ENCODE data around the gene HNRNPA3.
"Not testable (repeated sequence)": the region's sequence is repeated elsewhere in the genome, so short reads cannot be mapped to it uniquely, and the experiment has no call there.

The HNRNPA3 gene

DNA sequence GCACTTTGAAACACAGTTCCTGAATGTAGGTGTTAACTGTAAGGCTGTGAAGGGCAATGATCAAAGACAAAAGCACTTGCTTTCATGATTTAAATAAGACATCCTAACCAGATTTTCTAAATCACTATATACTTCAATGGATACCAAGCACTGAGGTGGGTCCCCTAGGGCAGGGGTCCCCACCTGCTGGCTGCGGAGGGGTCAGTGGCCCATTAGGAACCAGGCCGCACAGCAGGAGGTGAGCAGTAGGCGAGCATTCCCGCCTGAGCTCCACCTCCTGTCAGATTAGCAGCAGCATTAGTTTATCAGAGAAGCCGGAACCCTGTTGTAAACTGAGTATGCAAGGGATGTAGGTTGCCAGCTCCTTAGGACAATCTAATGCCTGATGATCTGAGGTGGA, 44.9 kb downstream of the HNRNPA3 start:
- no peak for DNase-seq

DNA sequence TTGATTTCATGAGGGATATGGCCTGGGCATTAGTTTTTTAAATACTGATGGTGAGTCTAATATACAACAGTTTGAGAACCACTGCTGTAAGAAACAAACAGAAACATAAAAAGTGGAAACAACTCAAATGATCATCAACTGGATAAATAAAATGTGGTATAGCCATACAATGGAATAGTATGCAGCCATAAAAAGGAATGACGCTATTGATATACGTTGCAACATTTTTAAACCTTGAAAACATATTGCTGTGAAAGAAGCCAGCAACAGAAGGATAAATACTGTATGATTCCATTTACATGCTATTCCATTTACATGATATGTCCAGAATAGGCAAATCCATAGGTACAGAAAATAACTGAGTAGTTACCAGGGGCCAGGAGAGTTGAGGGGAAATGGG, 45.5 kb downstream of the HNRNPA3 start:
- no peak for DNase-seq

DNA sequence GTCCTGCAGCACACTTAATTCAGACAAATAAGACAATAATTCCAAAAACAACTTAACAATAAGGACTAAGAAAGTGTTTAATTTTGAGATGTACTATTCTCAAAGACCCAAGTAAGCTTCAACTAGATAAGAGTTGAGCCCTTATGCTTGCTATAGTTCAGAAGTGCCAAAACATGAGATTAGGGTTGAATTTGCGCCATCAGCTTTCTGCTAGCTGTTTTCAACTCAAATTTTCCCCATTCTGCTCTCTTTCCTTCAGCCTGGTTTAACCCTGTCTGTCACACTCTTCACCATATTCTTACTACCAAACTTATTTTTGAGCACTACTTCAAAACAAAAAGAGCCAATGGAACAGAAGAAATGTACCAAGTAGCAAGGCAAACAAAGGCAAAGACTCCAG, 47.8 kb downstream of the HNRNPA3 start:
- no peak for DNase-seq

DNA sequence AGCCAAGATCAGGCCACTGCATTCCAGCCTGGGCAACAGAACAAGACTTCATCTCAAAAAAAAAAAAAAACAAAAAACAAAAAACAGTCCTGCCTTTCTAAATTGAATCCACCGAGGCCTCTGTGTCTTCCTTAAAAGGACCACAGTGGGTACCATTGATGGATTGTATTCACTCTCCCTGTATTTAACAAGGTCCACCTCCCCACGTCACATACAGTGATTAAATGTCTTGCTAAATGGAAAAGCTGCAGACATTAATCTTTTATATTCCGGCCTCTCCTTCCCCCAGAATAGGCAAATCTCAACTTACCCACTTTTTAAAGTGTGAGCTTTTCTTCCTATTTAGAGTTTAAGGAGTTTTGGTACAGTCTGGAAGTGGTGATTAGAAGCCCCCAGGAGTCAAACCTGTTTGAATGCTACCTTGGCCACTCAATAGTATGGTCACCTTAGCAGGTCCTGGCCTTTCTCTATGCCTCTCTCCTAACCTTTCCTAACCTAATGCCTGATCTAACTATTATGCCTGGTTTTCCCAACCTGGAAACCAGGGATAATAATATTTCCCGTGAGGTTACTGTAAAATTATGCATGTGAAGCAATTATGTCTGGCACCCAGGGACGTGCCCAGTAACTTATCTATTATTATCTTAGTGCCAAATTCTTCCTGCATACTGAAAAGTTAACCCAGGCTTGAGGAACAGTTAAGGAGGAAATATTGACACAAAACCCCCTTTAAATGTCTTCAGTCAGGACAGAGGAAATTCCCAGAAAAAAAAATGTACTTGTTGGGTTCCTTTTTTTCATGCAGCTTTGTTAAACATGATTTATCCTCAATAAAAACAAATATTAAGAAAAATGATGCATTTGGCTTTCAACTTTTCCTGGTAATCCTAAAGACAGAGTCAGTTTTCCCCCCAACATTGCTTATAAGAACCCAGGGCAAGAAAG, 48.8 kb downstream of the HNRNPA3 start:
- no peak for DNase-seq

DNA sequence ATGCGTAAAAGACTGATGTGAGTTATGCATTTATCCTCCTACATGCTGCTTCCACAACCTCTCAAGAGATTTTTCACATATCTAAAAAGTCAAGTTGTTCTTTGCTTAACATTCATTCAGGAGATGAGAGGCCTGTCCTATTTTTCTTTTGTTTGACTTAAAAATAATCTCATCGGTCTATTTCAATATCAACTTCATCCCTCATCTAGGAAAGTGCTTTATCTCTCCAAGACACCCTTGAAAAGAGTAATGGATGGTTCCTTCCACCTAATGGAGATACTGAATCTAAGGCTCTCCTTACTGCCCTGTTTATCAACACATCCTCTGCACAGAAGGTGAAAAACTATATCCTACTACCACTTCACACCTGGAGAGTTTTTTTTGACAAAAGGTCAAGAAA, 49.5 kb downstream of the HNRNPA3 start:
- DNase-seq: no peak

DNA sequence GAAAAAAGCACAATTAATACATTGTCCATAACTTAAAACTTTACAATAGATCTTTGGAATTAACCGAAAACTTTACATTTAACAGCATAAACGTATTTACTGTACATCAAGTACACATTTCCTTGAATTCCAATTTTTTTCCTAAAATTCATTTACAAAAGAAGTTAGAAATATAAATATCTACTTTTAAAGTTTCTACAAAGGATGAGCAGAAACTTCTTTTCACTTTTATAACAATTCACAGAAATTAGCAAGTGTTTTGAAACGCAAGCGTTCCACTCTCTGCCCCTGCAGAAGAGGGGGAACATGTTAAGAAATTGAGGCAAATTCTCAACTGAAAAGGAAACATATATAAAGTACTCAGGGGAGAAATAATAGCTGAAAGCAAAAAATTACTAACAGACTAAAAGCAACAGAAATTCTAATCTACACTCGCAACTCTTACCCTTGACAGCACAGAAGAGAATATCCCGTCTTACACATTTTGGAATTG, 50.4 kb downstream of the HNRNPA3 start:
- no peak for DNase-seq

DNA sequence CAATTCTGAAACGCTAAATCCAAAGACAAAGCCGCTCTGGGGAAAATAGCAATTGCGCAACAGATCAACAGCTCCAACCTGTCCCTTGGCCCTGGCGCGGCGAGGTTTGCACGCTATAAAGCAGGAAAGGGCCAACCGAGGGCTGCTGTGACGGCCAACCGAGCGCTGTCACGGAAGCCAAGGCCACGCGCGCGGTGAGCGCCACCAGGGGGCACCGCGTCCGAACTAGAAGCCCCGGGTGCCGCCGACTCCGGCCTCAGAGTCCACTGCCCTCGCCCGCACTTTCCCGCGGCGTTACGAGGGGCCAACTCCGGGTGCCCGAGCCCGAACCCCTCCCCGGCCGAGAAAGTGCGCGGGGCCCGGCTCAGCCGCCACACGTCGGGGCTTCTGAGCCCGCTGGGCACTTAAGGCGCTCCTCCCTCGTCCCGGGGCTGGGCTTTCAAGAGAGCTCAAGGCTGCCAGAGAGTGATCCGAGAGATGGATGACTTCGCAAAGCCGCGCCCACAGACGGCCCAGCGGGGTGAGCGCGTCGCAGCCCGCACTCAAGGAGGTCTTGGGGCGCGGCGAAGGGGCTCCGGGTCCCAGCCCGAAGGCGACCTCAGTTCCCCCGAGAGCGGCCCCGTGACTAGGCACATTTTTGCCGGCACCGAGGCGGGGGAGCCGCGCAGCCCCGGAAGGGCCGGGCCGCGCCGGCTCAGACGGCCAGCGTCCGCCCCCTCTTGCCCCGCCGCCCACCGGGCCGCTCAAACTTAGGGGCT, 51.0 kb downstream of the HNRNPA3 start:
- peak; percentile 99 for DNase-seq

DNA sequence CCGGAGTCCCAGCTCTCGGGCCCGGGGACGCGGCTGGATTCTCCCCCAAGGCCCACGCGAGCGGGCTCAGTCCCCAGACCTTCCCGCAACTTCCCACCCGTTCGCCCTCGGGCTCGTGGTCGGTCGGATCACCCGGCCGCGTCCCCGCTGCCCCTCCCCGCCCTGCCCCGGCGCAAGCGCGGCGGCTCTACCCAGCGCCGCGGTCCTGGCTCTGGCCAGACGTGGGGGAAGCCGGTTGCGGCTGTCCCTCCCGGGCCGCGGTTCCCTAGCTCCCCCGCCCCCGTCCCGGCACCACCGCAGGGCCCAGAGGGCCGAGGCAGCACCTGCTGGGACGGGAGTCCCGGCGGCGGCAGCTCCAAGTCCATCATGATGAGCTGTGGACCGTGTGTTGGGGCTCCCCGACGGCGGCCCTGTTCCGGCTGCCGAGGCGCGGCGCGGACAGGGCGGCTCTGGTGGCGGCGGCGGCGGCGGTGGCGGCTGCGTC, 51.7 kb downstream of the HNRNPA3 start:
- DNase-seq: peak; percentile 83

DNA sequence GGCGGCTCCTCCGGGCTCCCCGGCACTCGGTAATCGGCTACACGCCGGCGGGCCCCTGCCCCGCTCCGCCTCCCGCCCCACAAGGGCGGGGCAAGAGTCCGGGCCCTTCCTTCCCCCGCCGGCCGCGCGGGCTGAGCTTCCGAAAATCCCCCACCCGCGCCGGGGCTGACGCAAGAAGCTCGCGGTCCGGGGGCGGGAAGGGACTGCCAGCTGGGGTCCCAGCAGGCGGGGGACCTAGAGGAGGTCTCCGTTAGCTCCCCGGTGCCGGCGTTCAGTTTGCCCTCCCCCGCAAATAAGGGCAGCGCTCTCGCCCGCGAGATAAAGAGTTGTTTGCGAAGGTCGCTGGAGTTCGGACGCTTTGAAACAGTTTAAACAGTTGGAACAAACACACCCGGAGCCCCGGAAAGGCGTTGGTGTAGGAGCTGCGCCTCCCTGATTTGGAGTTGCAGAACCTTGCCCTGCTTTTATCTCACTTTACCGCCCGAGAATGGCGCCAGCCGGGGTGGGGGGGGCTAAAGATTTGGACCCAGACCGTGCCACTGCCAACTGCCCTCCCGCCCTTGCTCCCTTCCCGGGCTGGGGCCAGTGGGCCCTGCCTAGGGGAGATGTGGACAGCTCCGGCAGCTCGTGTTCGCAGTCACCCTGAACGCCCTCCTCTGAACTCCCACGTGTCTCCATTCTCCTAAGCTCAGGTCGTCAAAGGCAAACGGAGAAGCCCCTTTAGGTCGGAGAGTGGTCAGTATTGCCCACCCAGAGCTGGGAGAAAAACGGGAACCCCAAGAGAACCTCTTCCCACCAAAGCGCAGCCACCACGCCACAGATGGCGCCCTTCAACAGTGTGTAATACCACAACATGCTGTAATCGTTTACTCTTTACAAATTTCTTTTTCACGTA, 52.3 kb downstream of the HNRNPA3 start, which contains the start of gene NFE2L2:
NFE2L2 (minus strand) TSS at position 35 of the 895 bp plus-strand sequence. CDS start 151 bp downstream, outside the sequence.
- peak; percentile 99 for DNase-seq

DNA sequence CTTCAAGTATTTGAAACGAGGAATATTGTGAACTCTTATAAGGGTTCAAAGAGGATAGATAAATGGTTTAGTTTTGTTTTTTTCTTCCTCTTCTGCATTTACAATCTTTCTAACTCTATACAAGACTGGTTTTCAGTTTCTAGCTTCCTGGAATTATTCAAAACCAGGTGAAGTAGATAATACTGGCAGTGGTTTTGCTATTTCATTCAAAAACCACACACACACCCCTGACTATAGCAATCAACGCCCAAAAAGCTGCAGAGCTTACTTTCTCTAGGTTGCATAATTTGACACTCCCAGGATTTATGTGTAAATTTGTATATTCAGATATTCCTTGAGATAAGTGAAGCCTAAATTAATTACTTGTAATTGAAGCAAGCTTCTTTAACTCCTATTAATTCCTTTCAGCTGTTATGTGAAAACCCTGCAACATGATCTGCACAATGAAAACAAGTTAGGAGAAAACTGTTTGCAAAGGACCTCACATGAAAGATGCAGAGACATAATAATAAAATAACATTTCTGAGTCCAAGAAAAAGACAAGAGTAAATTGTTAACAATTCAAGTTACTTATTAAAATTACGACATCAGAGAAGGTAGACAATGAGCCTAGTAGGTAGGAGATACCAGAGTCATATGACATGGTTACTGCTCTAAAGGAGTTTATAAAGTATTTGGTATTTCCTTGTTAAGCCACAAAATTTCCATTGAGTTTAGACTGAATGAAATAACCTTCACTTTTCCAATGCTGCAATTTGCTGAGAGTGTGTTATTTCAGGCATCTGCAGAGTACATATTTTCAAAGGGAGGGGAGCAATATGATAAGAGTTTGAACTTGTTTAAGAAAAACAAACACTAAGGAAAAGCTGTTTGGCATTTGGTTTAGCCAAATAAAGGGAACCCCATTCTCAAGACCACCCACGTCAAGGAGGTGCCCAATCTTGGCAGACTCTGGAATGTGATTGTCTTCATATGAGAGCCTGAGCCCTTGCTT, 53.5 kb downstream of the HNRNPA3 start:
- no peak for DNase-seq

DNA sequence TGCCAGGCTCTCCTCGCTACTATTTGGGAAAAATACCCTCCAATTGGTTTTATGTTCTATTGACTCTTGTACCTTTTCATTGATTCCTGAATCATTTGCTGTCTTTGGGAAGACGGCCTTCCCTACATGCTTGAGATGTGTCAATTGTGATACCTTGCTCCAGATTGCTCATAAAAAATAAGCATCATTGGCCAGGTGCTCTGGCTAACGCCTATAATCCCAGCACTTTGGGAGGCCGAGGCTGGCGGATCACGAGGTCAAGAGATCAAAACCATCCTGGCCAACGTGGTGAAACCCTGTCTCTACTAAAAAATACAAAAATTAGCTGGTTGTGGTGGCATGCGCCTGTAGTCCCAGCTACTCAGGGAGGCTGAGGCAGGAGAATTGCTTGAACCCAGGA, 54.4 kb downstream of the HNRNPA3 start:
- DNase-seq: not testable (repeated sequence)

DNA sequence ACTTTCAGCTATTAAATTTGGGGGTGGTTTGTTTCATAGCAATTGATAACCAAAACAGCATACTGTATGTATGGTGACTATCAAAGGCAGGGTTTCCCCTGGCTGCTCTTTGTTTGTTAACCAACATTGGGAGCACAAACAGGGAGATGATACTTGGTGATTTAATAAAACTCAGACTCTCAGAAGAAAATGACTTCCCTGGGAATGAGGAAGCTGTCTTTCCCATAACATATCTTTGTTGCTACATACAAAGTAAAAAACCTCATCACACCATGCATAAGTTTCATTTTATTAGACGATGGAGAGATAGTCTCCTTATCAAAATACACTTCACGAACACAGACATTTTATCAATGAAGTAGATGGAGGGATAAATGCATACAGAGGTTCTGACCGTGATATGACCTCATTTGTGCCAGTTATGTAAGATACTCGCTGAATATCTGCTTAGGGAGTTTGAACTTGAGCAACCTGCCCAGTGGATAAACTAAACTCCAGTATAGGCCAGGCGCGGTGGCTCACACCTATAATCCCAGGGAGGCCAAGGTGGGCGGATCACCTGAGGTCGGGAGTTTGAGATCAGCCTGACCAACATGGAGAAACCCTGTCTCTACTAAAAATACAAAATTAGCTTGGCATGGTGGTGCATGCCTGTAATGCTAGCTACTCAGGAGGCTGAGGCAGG, 55.7 kb downstream of the HNRNPA3 start:
- DNase-seq: no peak

DNA sequence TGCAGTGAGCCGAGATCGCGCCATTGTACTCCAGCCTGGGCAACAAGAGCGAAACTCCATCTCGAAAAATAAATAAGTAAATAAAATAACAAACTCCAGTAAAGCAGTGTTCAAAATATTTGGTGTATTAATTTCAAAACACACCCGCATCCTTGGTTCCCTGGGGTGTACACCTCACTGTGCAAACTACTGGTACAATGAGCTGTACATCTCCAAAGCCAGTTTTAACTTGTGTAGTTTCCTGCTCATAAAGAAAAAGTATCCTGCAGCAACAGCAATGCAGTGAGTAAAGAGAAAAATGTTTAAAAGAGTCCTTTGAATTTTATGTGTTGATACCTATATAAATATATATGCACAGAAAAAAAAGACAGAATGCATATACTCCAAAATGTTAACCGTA, 56.3 kb downstream of the HNRNPA3 start:
- no peak for DNase-seq

DNA sequence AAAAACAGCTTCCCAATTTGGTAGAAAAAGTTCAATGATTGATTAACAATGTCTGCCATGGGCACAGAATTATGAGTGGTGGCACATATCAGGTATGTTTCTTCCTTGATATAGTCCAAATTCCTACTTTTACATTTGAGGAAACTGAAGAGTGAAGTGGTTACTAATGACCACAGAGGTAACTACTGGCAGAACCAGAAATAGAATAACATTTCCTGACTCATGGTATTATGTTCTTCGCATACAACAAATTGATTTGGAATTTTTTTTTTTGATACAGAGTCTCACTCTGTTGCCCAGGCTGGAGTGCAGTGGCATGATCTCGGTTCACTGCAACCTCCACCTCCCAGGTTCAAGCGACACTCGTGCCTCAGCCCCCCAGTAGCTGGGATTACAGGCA, 57.9 kb downstream of the HNRNPA3 start:
- no peak for DNase-seq

DNA sequence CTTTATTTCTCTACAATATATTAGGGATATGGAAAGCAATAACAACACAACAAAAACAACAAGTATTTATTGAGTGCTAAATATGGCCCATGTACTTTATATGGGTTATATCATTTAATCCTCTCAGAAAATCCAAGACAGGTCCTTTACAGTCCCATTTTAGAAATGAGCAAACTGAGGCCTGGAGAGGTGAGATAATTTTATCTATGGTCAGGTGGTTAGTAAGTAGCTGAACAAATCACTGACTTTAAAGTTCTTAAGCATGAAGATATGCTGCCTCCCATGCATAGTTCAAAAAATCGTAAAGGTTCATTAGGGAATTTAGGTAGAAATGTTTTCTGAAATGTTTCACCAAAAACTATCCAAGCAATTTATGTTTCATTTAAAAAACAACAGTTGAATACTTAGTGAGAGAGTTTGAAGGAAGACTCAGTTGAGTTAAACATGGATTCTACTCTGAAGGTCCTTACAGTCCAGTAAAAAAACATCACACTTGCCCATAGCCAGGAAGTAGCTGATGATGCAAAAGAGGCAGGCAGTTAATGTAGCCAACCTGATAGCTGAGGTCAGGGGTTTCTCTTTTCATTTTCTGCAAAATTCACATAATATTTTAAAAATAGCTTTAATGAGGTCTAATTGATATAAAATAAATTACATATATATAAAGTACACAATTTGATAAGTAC, 59.5 kb downstream of the HNRNPA3 start:
- no peak for DNase-seq

DNA sequence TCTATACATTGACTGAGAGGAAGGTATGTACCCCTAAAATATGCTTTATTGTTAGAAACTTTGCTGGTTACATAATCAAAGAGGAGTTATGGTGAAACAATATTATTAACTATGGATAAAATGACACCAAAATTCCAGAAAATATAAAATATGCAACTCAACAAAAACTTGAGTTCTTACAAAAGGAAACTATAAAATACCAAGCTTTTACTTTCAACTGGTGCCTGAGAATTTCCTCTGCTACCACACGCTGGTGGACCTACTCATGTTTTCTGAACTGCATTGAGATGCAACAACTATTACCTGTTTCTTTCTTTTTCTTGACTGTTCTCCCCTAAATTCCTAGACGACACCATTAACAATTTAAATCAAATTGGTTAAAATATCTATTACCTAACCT, 60.2 kb downstream of the HNRNPA3 start:
- no peak for DNase-seq

DNA sequence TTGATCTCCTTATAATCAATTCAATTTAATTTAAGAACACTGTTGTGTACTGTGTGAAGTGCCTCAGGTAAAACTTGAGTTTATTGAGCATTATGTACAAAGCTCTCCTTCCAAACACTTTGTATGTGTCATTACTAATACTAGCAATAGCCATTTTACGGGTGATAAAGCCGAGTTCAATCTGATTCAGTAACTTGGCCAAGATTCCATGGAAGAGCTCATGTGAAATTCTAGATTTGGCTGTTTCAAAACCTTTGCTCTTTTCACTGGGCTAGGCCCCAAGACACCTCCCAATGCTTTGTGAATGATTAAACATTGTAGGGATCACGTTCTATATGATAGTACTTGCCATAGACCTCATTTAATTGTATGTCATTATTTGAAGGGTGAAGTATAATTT, 60.8 kb downstream of the HNRNPA3 start:
- DNase-seq: no peak
